WTC11 (cell line): ENCODE results near the gene ZAR1L. TPM values are rescaled to one million over a fixed set of nuclear protein-coding genes. Genes with fewer than 3 reads are reported as not detected.

Experiments used
- ARID4B ChIP-seq: sonication (generic); formaldehyde crosslinking; IDR thresholded peaks from 2 replicates; pipeline ENCODE4 v1.8.0; 2023; ENCODE audit warnings: missing genetic modification reagents, mild to moderate bottlenecking, borderline replicate concordance
- ATF2 ChIP-seq: sonication (generic); formaldehyde crosslinking; IDR thresholded peaks from 2 replicates; pipeline ENCODE4 v1.8.1; 2022; ENCODE audit warnings: low read depth, missing genetic modification reagents, borderline replicate concordance
- E2F5 ChIP-seq: sonication (generic); formaldehyde crosslinking; IDR thresholded peaks from 2 replicates; pipeline ENCODE4 v1.8.1; 2022; ENCODE audit warnings: mild to moderate bottlenecking, moderate library complexity, missing genetic modification reagents
- ESRRA ChIP-seq: sonication (generic); formaldehyde crosslinking; IDR thresholded peaks from 2 replicates; pipeline ENCODE4 v1.8.1; 2022; ENCODE audit warnings: mild to moderate bottlenecking, missing genetic modification reagents, borderline replicate concordance
- IRF2 ChIP-seq: sonication (generic); formaldehyde crosslinking; IDR thresholded peaks from 2 replicates; pipeline ENCODE4 v1.8.0; 2022; ENCODE audit warnings: low read depth, missing genetic modification reagents, borderline replicate concordance
- JAZF1 ChIP-seq: fragments of 250-450 bp; sonication (Bioruptor Pico); IDR thresholded peaks from 2 replicates; pipeline ENCODE4 v1.9.0; 2021; ENCODE audit warnings: moderate library complexity, mild to moderate bottlenecking, inconsistent platforms
- MXD4 ChIP-seq: fragments of 250-450 bp; sonication (Bioruptor Pico); IDR thresholded peaks from 2 replicates; pipeline ENCODE4 v1.8.0; 2021; ENCODE audit warnings: mild to moderate bottlenecking, moderate library complexity, borderline replicate concordance
- RELA ChIP-seq: sonication (generic); formaldehyde crosslinking; IDR thresholded peaks from 2 replicates; pipeline ENCODE4 v1.8.1; 2022; ENCODE audit warnings: missing genetic modification reagents, mild to moderate bottlenecking, borderline replicate concordance
- TP53 ChIP-seq: sonication (generic); formaldehyde crosslinking; IDR thresholded peaks from 2 replicates; pipeline ENCODE4 v1.8.1; 2023; ENCODE audit warnings: mild to moderate bottlenecking, missing genetic modification reagents
- USF2 ChIP-seq: sonication (generic); formaldehyde crosslinking; IDR thresholded peaks from 2 replicates; pipeline ENCODE4 v1.8.1; 2023; ENCODE audit warnings: mild to moderate bottlenecking, missing genetic modification reagents, moderate library complexity
- ZNF138 ChIP-seq: sonication (generic); formaldehyde crosslinking; conservative IDR thresholded peaks from 2 replicates; pipeline ENCODE4 v1.8.1; 2022; ENCODE audit warnings: mild to moderate bottlenecking, moderate library complexity, missing genetic modification reagents
- ZNF512 ChIP-seq: sonication (generic); formaldehyde crosslinking; IDR thresholded peaks from 2 replicates; pipeline ENCODE4 v1.8.1; 2022; ENCODE audit warnings: missing genetic modification reagents, borderline replicate concordance
- ZNF671 ChIP-seq: fragments of 250-450 bp; sonication (Bioruptor Pico); IDR thresholded peaks from 2 replicates; pipeline ENCODE4 v1.8.0; 2021; ENCODE audit warnings: mild to moderate bottlenecking
- total RNA-seq: library from RNA; stranded (reverse); gene quantifications from 3 replicates; pipeline ENCODE4 v1.2.3, GENCODE V29; 2021
- TF ChIP-seq, protein P1 (sequence below): fragments of 250-450 bp; sonication (Bioruptor Pico); IDR thresholded peaks from 2 replicates; pipeline ENCODE4 v1.9.0; 2021; ENCODE audit warnings: mild to moderate bottlenecking
- TF ChIP-seq, protein P2 (sequence below): sonication (generic); formaldehyde crosslinking; IDR thresholded peaks from 2 replicates; pipeline ENCODE4 v1.8.1; 2023; ENCODE audit warnings: mild to moderate bottlenecking, missing genetic modification reagents
- TF ChIP-seq, protein P3 (sequence below): sonication (generic); formaldehyde crosslinking; IDR thresholded peaks from 2 replicates; pipeline ENCODE4 v1.8.0; 2022; ENCODE audit warnings: mild to moderate bottlenecking, missing genetic modification reagents
- TF ChIP-seq, protein P4 (sequence below): fragments of 200-600 bp; IDR thresholded peaks from 2 replicates; pipeline ENCODE4 v1.8.0; 2022; ENCODE audit warnings: antibody characterized with exemption
- TF ChIP-seq, protein P5 (sequence below): sonication (generic); formaldehyde crosslinking; IDR thresholded peaks from 2 replicates; pipeline ENCODE4 v1.8.0; 2022; ENCODE audit warnings: mild to moderate bottlenecking, missing genetic modification reagents

The ZAR1L gene
- total RNA-seq, 1 experiment from 2014 or later = 0.33 TPM

GRCh38 chr13:32315238-32316027 is at the start of gene ZAR1L, which contains the start of gene BRCA2 (continued):
- TF ChIP-seq, protein P1, sequence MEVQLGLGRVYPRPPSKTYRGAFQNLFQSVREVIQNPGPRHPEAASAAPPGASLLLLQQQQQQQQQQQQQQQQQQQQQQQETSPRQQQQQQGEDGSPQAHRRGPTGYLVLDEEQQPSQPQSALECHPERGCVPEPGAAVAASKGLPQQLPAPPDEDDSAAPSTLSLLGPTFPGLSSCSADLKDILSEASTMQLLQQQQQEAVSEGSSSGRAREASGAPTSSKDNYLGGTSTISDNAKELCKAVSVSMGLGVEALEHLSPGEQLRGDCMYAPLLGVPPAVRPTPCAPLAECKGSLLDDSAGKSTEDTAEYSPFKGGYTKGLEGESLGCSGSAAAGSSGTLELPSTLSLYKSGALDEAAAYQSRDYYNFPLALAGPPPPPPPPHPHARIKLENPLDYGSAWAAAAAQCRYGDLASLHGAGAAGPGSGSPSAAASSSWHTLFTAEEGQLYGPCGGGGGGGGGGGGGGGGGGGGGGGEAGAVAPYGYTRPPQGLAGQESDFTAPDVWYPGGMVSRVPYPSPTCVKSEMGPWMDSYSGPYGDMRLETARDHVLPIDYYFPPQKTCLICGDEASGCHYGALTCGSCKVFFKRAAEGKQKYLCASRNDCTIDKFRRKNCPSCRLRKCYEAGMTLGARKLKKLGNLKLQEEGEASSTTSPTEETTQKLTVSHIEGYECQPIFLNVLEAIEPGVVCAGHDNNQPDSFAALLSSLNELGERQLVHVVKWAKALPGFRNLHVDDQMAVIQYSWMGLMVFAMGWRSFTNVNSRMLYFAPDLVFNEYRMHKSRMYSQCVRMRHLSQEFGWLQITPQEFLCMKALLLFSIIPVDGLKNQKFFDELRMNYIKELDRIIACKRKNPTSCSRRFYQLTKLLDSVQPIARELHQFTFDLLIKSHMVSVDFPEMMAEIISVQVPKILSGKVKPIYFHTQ = no peak
- TF ChIP-seq, protein P2, sequence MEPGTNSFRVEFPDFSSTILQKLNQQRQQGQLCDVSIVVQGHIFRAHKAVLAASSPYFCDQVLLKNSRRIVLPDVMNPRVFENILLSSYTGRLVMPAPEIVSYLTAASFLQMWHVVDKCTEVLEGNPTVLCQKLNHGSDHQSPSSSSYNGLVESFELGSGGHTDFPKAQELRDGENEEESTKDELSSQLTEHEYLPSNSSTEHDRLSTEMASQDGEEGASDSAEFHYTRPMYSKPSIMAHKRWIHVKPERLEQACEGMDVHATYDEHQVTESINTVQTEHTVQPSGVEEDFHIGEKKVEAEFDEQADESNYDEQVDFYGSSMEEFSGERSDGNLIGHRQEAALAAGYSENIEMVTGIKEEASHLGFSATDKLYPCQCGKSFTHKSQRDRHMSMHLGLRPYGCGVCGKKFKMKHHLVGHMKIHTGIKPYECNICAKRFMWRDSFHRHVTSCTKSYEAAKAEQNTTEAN (CRISPR knock-in tag) = peak; percentile 67; the same call in 1 of the 2 replicates
- no peak for TF ChIP-seq ARID4B (CRISPR knock-in tag)
- 0 out of 2 replicates have a peak, but pooled peaks have one; percentile 40 for TF ChIP-seq ZNF138 (CRISPR knock-in tag)
- TF ChIP-seq RELA (CRISPR knock-in tag) = no peak
- TF ChIP-seq, protein P3, sequence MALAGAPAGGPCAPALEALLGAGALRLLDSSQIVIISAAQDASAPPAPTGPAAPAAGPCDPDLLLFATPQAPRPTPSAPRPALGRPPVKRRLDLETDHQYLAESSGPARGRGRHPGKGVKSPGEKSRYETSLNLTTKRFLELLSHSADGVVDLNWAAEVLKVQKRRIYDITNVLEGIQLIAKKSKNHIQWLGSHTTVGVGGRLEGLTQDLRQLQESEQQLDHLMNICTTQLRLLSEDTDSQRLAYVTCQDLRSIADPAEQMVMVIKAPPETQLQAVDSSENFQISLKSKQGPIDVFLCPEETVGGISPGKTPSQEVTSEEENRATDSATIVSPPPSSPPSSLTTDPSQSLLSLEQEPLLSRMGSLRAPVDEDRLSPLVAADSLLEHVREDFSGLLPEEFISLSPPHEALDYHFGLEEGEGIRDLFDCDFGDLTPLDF (CRISPR knock-in tag) = no peak
- no peak for TF ChIP-seq ATF2
- TF ChIP-seq USF2 (CRISPR knock-in tag) = peak; percentile 98
- peak; percentile 84; the same call in 1 of the 2 replicates for TF ChIP-seq TP53
- 0 out of 2 replicates have a peak, but pooled peaks have one; percentile 23 for TF ChIP-seq ESRRA (CRISPR knock-in tag)
- no peak for TF ChIP-seq ZNF671
- TF ChIP-seq, protein P4, sequence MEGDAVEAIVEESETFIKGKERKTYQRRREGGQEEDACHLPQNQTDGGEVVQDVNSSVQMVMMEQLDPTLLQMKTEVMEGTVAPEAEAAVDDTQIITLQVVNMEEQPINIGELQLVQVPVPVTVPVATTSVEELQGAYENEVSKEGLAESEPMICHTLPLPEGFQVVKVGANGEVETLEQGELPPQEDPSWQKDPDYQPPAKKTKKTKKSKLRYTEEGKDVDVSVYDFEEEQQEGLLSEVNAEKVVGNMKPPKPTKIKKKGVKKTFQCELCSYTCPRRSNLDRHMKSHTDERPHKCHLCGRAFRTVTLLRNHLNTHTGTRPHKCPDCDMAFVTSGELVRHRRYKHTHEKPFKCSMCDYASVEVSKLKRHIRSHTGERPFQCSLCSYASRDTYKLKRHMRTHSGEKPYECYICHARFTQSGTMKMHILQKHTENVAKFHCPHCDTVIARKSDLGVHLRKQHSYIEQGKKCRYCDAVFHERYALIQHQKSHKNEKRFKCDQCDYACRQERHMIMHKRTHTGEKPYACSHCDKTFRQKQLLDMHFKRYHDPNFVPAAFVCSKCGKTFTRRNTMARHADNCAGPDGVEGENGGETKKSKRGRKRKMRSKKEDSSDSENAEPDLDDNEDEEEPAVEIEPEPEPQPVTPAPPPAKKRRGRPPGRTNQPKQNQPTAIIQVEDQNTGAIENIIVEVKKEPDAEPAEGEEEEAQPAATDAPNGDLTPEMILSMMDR = no peak
- TF ChIP-seq, protein P5, sequence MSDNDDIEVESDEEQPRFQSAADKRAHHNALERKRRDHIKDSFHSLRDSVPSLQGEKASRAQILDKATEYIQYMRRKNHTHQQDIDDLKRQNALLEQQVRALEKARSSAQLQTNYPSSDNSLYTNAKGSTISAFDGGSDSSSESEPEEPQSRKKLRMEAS (CRISPR knock-in tag) = peak; percentile 87
- peak; percentile 86 for TF ChIP-seq E2F5 (CRISPR knock-in tag)
- TF ChIP-seq ZNF512 (CRISPR knock-in tag) = no peak
- TF ChIP-seq IRF2 (CRISPR knock-in tag) = no peak
- TF ChIP-seq JAZF1 = no peak
- no peak for TF ChIP-seq MXD4 (CRISPR knock-in tag)
